SJSA1 (cell line): ENCODE measurements around the gene TRABD2B. TPM values are rescaled to one million over a fixed set of nuclear protein-coding genes. Genes with fewer than 3 reads are reported as not detected.

Experiments
- DNase-seq, 2 experiments: peaks; one replicate each; pipeline ENCODE4 v3.0.0-alpha.2; 2015 to 2020; ENCODE audit warnings: low spot score in 2 of 2, low read depth in 1 of 2
- H3K27ac ChIP-seq: fragments of 250-450 bp; sonication (Bioruptor Pico); 2 replicates; pipeline ENCODE4 v1.5.1; 2020; ENCODE audit warnings: mild to moderate bottlenecking, moderate library complexity
- H3K27me3 ChIP-seq: fragments of 250-450 bp; sonication (Bioruptor Pico); replicated peaks from 2 replicates; pipeline ENCODE4 v1.5.1; 2020; ENCODE audit warnings: mild to moderate bottlenecking, moderate library complexity
- H3K36me3 ChIP-seq: fragments of 250-450 bp; sonication (Bioruptor Pico); 2 replicates; pipeline ENCODE4 v1.5.1; 2020; ENCODE audit warnings: mild to moderate bottlenecking
- H3K4me1 ChIP-seq: fragments of 250-450 bp; sonication (Bioruptor Pico); replicated peaks from 2 replicates; pipeline ENCODE4 v1.6.1; 2021; ENCODE audit warnings: mild to moderate bottlenecking
- H3K4me3 ChIP-seq: fragments of 250-450 bp; sonication (Bioruptor Pico); 2 replicates; pipeline ENCODE4 v1.5.1; 2020; ENCODE audit warnings: mild to moderate bottlenecking
- H3K9me3 ChIP-seq: fragments of 250-450 bp; sonication (Bioruptor Pico); replicated peaks from 2 replicates; pipeline ENCODE4 v1.5.1; 2020; ENCODE audit warnings: mild to moderate bottlenecking
- total RNA-seq: library from RNA; depleted of rRNA; stranded (reverse); fragments of >200 nt; shearing (Covaris generic); gene quantifications from 2 replicates; pipeline ENCODE4 v1.2.3, GENCODE V29; 2014

The TRABD2B gene
- total RNA-seq, 1 experiment from 2014 or later = 0.16 TPM

GRCh38 chr1:47993881-47994625 lies 3.1 kb downstream of the TRABD2B start:
- H3K9me3 ChIP-seq = no peaks in the 10 kb centered on the region
- no peak overlapping the region for H3K27ac ChIP-seq
- H3K36me3 ChIP-seq = no peaks in the 10 kb centered on the region
- peaks cover 16% of the 10 kb centered on the region for H3K27me3 ChIP-seq
- no peak overlapping the region for H3K4me3 ChIP-seq
- DNase-seq = peak in 1 of 2 experiments; percentile 41
- H3K4me1 ChIP-seq = peaks cover 16% of the 10 kb centered on the region

- no peaks in the 10 kb centered on the region for H3K9me3 ChIP-seq
- H3K4me3 ChIP-seq = no peak overlapping the region
- no peak for DNase-seq
- H3K27me3 ChIP-seq = peaks cover 16% of the 10 kb centered on the region
- H3K4me1 ChIP-seq = peaks cover 16% of the 10 kb centered on the region
- H3K36me3 ChIP-seq = no peaks in the 10 kb centered on the region
- no peak overlapping the region for H3K27ac ChIP-seq
Observed at GRCh38 chr1:47993416-47993740, 3.8 kb downstream of the TRABD2B start.

- Histone ChIP-seq H3K4me3 (no peak overlapping the region), H3K27me3 (peaks cover 12% of the 10 kb centered on the region)
Observed at GRCh38 chr1:47992720-47993415, 4.3 kb downstream of the TRABD2B start.

GRCh38 chr1:47991673-47992072 lies 5.5 kb downstream of the TRABD2B start:
- Histone ChIP-seq H3K4me1 (peaks cover 5% of the 10 kb centered on the region), H3K4me3 (no peak overlapping the region), H3K27me3 (peaks cover 7% of the 10 kb centered on the region), H3K36me3 (no peaks in the 10 kb centered on the region), H3K9me3 (no peaks in the 10 kb centered on the region), H3K27ac (no peak overlapping the region)
- no peak for DNase-seq

More at GRCh38 chr1:47992720-47993415, 4.3 kb downstream of the TRABD2B start:
- DNase-seq = no peak
- Histone ChIP-seq H3K9me3 (no peaks in the 10 kb centered on the region), H3K4me1 (peaks cover 12% of the 10 kb centered on the region), H3K36me3 (no peaks in the 10 kb centered on the region), H3K27ac (no peak overlapping the region)

- no peak overlapping the region for H3K27ac ChIP-seq
- H3K27me3 ChIP-seq = peaks cover 2% of the 10 kb centered on the region
- H3K9me3 ChIP-seq = no peaks in the 10 kb centered on the region
- no peak overlapping the region for H3K4me3 ChIP-seq
- no peaks in the 10 kb centered on the region for H3K36me3 ChIP-seq
- peaks cover under 1% of the 10 kb centered on the region for H3K4me1 ChIP-seq
- DNase-seq = no peak
Observed at GRCh38 chr1:47991187-47991586, 6.0 kb downstream of the TRABD2B start.

- Histone ChIP-seq H3K4me1 (no peaks in the 10 kb centered on the region), H3K27ac (no peak overlapping the region), H3K4me3 (no peak overlapping the region), H3K27me3 (no peaks in the 10 kb centered on the region), H3K9me3 (no peaks in the 10 kb centered on the region), H3K36me3 (no peaks in the 10 kb centered on the region)
- DNase-seq = no peak
Observed at GRCh38 chr1:47990286-47990685, 6.9 kb downstream of the TRABD2B start.

- H3K27ac ChIP-seq = no peak overlapping the region
- DNase-seq = no peak
- no peaks in the 10 kb centered on the region for H3K36me3 ChIP-seq
- H3K9me3 ChIP-seq = no peaks in the 10 kb centered on the region
- H3K4me3 ChIP-seq = no peak overlapping the region
- peaks cover 4% of the 10 kb centered on the region for H3K4me1 ChIP-seq
- H3K27me3 ChIP-seq = no peaks in the 10 kb centered on the region
Observed at GRCh38 chr1:47987601-47988000, 9.6 kb downstream of the TRABD2B start.

- Histone ChIP-seq H3K4me3 (no peak overlapping the region), H3K4me1 (peaks cover 12% of the 10 kb centered on the region), H3K9me3 (no peaks in the 10 kb centered on the region), H3K27ac (no peak overlapping the region), H3K36me3 (no peaks in the 10 kb centered on the region), H3K27me3 (no peaks in the 10 kb centered on the region)
- peak in 1 of 2 experiments; percentile 18 for DNase-seq
Observed at GRCh38 chr1:47986761-47987200, 10.4 kb downstream of the TRABD2B start.

- peak in 1 of 2 experiments; percentile 32 for DNase-seq
- Histone ChIP-seq H3K4me3 (no peak overlapping the region), H3K36me3 (no peaks in the 10 kb centered on the region), H3K9me3 (no peaks in the 10 kb centered on the region), H3K27ac (no peak overlapping the region), H3K4me1 (peaks cover 22% of the 10 kb centered on the region), H3K27me3 (no peaks in the 10 kb centered on the region)
Observed at GRCh38 chr1:47985018-47985417, 12.2 kb downstream of the TRABD2B start.

- peak in 1 of 2 experiments; percentile 42 for DNase-seq
- Histone ChIP-seq H3K27me3 (no peaks in the 10 kb centered on the region), H3K4me1 (peaks cover 29% of the 10 kb centered on the region), H3K4me3 (no peak overlapping the region), H3K36me3 (no peaks in the 10 kb centered on the region), H3K9me3 (no peaks in the 10 kb centered on the region), H3K27ac (no peak overlapping the region)
Observed at GRCh38 chr1:47984175-47984789, 12.9 kb downstream of the TRABD2B start.

- H3K9me3 ChIP-seq = no peaks in the 10 kb centered on the region
- H3K4me3 ChIP-seq = no peak overlapping the region
- H3K36me3 ChIP-seq = no peaks in the 10 kb centered on the region
- no peaks in the 10 kb centered on the region for H3K27me3 ChIP-seq
- no peak for DNase-seq
- no peak overlapping the region for H3K27ac ChIP-seq
- peaks cover 35% of the 10 kb centered on the region for H3K4me1 ChIP-seq
Observed at GRCh38 chr1:47983691-47984090, 13.5 kb downstream of the TRABD2B start.

- DNase-seq = peak; percentile 81 to 85
- H3K4me1 ChIP-seq = peaks cover 42% of the 10 kb centered on the region
Observed at GRCh38 chr1:47981667-47982350, 15.4 kb downstream of the TRABD2B start.

GRCh38 chr1:47980501-47980900 lies 16.7 kb downstream of the TRABD2B start:
- peaks cover 42% of the 10 kb centered on the region for H3K4me1 ChIP-seq

More at GRCh38 chr1:47981667-47982350, 15.4 kb downstream of the TRABD2B start:
- Histone ChIP-seq H3K4me3 (no peak overlapping the region), H3K27me3 (no peaks in the 10 kb centered on the region), H3K9me3 (no peaks in the 10 kb centered on the region), H3K27ac (peak overlapping the region; percentile 55), H3K36me3 (no peaks in the 10 kb centered on the region)

More at GRCh38 chr1:47980501-47980900, 16.7 kb downstream of the TRABD2B start:
- Histone ChIP-seq H3K9me3 (no peaks in the 10 kb centered on the region), H3K27ac (no peak overlapping the region), H3K36me3 (no peaks in the 10 kb centered on the region), H3K4me3 (no peak overlapping the region), H3K27me3 (no peaks in the 10 kb centered on the region)
- peak in 1 of 2 experiments; percentile 35 for DNase-seq
